ENCODE results near the gene UBR1.

DNA sequence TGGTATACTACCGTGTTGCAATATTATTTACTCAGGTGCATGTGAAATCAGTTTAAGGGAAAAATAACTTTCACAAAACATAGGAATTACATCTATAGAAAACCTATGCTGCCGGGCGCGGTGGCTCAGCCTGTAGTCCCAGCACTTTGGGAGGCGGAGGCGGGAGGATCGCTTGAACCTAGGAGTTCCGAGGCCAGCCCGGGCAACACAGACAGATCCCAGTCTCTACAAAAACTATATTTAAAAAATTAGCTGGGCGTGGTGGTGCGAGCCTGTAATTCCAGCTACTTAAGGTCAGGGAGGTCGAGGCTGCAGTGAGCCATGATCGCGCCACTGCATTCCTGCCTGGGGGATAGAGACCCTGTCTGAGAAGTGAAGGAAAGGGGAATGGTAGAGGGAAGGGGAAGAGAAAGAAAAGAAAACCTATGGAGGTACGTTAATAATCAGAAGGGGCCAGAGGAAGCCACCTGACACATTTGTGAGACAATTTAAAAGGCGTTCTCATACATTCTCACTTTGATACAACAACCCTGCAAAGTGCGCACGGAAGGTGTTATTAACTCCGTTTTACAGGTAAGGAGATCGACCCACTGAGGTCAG, 27.1 kb upstream of the UBR1 start:
- TF ChIP-seq, protein P1, sequence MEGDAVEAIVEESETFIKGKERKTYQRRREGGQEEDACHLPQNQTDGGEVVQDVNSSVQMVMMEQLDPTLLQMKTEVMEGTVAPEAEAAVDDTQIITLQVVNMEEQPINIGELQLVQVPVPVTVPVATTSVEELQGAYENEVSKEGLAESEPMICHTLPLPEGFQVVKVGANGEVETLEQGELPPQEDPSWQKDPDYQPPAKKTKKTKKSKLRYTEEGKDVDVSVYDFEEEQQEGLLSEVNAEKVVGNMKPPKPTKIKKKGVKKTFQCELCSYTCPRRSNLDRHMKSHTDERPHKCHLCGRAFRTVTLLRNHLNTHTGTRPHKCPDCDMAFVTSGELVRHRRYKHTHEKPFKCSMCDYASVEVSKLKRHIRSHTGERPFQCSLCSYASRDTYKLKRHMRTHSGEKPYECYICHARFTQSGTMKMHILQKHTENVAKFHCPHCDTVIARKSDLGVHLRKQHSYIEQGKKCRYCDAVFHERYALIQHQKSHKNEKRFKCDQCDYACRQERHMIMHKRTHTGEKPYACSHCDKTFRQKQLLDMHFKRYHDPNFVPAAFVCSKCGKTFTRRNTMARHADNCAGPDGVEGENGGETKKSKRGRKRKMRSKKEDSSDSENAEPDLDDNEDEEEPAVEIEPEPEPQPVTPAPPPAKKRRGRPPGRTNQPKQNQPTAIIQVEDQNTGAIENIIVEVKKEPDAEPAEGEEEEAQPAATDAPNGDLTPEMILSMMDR (conservative IDR thresholded peaks at IDR 0.05; ENCODE audit: low read depth, low read length): no peak
- TF ChIP-seq EZH2 (IDR thresholded peaks at IDR 0.05; ENCODE audit: low read length, unreplicated experiment) (no peak), EZH2phosphoT487 (IDR thresholded peaks at IDR 0.05; ENCODE audit: borderline replicate concordance, low read length) (no peak)
